ENCODE measurements around the gene RNF187.
A peak's percentile ranks its signal among the peaks of the same experiment; 100 is the strongest.

The RNF187 gene

GRCh38 chr1:228511546-228512445 lies 24.6 kb downstream of the RNF187 start:
- peak; percentile 53 for DNase-seq

DNA sequence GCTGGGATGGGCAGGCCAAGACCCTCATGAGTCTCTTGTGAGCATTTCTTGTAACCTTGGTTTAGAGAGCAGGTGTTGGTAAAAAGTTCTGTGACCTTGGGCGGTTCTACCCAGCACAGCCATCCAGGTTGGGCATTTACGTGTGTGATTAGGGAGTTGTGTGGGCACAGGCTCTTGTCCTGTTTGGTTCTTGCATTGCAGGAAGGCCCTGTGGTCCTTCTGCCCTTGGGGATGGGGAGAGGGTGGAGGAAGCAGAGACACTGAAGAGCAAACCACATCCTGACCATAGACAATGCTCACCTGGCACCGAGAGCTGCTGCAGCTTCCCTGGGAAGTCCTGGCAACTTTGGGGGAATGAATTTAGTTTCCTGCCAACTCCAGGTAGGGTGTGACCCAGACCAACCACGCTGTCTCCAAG lies 25.6 kb downstream of the RNF187 start:
- DNase-seq, result peak; percentile 35

DNA sequence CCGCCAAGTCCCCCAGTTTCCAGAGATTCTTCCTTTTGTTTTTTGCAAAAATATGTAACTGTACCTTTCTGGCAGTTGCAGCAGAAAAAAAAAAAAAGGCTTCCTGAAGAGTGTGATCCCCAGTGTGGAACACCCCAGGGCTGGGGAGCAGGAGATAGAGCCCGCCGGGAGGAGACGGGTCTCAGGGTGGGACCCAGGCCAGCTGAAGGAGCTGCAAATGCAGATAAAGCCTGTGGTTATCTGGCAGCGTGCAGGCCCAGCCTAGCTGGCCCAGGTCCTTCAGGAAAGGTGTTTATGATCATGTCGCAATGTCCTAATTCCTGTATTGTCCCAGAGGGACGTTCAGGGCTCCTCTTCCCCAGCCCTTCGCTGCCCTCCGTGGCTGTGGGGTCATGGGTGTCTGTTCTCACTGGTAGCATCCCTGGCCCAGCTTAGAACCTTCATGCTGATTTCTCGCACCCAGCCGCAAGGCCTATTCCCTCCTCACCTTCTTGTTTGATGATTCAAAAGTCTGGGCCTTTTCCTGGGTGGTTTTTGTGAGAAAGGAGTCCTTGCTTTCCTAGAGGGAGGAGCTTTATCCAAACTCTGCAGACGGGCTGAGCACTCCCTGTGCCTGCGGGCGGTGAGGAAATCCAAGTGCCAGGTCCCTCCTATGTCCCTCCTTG lies 26.2 kb downstream of the RNF187 start:
- DNase-seq, result peak; percentile 55

- peak; percentile 35 for DNase-seq
Observed at GRCh38 chr1:228514421-228514820, 27.2 kb downstream of the RNF187 start.

DNA sequence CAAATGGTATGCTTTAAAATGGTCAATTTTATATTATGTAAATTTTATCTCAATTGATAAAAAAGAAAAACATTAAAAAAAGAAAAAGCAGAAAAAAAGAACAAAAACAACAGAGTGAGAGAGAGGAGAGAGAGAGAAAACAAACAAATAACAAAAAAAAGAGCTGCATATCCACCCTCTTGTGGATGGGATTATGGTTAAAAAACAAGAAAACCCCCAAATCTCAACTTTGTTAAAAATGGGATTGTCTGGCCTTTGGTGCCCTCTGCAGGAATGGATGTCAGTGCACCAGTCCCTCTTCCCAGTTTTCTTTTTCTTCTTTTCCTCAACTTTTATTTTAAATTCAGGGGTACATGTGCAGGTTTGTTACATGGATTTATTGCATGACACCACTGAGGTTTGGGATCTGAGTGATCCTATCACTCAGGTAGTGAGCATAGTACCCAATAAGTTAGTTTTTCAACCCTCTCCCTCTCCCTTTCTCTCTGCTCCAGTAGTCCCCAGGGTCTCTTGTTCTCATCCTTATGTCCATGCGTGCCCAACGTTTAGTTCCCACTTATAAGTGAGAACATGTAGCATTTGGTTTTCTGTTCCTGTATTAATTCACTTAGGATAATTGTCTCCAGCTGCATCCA lies 28.1 kb downstream of the RNF187 start:
- DNase-seq, result peak; percentile 54

- DNase-seq, result no peak
Observed at GRCh38 chr1:228517655-228518054, 30.5 kb downstream of the RNF187 start.

GRCh38 chr1:228527596-228527995 lies 40.4 kb downstream of the RNF187 start:
- DNase-seq, result no peak

- DNase-seq, result no peak
Observed at GRCh38 chr1:228528612-228529011, 41.4 kb downstream of the RNF187 start.

DNA sequence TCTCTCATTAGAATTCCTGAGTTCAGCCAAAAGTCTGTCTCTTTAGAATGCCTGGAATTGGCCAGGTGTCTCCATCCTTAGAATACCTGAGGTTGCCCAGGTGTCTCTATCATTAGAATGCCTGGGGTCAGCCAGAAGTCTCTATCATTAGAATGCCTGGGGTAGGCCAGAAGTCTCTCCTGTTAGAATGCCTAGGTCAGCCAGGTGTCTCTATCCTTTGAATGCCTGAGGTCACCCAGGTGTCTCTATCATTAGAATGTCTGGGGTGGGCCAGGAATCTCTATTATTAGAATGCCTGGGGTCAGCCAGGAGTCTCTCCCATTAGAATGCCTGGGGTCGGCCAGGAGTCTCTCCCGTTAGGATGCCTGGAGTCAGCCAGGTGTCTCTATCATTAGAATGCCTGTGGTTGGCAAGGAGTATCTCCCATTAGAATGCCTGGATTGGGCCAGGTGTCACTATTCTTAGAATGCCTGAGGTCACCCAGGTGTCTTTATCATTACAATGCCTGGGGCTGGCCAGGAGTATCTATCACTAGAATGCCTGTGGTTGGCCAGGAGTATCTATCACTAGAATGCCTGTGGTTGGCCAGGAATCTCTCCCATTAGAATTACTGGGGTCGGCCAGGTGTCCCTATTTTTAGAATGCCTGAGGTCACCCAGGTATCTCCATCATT lies 43.0 kb downstream of the RNF187 start:
- DNase-seq, result no peak

- no peak for DNase-seq
Observed at GRCh38 chr1:228530951-228531731, 44.0 kb downstream of the RNF187 start.

GRCh38 chr1:228538831-228539230 lies 51.6 kb downstream of the RNF187 start:
- DNase-seq, result no peak

DNA sequence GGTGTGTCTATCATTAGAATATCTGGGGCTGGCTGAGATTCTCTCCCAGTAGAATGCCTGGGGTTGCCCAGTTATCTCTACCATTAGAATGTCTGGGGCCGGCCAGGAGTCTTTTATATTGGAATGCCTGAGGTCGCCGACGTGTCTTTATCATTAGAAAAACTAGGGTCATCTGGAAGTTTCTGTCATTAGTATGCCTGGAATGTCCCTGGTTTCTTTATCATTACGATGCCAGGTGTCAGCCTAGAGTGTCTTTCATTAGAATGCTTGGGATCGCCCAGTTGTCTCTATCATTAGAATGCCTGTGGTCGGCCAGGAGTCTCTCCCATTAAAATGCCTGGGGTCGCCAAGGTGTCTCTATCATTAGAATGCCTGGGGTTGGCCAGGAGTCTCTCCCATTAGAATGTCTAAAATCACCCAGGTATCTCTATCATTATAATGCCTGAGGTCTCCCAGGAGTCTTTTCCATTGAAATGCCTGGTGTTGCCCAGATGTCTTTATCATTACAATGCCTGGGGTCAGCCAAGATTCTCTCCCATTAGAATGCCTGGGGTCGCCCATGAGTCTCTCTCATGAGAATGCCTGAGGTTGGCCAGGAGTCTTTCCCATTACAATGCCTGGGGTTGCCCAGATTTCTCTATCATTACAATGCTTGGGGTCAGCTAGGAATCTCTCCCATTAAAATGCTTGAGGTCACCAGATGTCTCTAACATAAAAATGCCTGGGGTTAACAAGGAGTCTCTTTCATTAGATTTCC lies 53.2 kb downstream of the RNF187 start:
- no peak for DNase-seq

GRCh38 chr1:228541725-228542124 lies 54.5 kb downstream of the RNF187 start:
- DNase-seq, result no peak

- no peak for DNase-seq
Observed at GRCh38 chr1:228542376-228542775, 55.2 kb downstream of the RNF187 start.

DNA sequence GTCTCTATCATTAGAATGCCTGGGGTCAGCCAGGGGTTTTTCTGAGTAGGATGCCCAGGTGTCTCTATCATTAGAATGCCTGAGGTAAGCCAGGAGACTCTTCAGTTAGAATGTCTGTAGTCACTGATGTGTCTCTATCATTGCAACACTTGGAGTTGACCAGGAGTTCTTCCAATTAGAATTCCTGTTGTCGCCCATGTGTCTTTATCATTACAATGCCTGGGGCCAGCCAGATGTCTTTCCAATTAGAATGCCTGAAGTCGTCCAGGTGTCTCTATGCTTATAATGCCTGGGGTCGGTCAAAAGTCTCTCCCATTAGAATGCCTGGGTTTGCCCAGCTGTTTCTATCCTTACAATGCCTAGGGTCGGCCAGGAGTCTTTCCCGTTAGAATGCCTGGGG lies 55.8 kb downstream of the RNF187 start:
- no peak for DNase-seq

DNA sequence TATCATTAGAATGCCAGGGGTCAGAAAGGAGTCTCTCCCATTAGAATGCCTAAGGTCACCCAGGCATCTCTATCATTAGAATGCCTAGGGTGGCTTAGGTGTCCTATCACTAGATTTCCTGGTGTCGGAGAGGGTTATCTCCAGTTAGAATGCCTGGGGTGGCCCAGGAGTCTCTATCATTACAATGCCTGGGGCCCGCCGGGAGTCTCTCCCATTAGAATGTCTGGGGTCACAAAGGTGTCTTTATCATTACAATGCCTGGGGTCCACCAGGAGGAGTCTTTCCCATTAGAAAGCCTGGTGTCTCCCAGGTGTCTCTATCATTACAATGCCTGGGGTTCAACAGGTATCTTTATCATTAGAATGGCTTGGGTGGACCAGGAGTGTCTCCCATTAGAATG lies 56.2 kb downstream of the RNF187 start:
- no peak for DNase-seq

DNA sequence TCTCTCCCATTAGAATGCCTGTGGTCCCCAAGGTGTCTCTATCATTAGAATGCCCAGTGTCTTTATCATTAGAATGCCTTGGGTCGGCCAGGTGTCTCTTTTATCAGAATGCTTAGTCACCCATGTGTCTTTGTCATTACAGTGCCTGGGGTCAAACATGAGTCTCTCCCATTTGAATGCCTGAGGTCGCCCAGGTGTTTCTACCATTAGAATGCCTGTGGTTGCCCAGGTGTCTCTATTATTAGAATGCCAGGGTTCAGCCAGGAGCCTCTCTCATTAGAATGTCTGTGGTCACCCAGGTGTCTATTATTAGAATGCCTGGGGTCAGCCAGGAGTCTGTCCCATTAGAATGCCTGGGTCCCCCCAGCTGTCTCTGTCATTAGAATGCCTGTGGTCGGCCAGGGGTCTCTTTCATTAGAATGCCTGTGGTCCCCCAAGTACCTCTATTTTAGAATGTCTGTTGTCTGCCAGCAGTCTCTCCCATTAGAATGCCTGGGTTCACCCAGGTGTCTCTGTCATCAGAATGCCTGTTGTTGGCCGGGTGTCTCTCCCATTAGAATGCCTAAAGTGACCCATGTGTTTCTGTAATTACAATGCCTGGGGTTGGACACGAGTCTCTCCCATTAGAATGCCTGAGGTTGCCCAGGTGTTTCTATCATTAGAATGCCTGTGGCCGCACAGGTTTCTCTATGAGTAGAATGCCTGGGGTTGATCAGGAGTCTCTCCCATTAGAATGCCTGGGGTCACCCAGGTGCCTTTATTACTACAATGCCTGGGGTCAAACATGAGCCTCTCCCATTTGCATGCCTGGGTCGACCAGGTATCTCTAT lies 57.1 kb downstream of the RNF187 start:
- no peak for DNase-seq

DNA sequence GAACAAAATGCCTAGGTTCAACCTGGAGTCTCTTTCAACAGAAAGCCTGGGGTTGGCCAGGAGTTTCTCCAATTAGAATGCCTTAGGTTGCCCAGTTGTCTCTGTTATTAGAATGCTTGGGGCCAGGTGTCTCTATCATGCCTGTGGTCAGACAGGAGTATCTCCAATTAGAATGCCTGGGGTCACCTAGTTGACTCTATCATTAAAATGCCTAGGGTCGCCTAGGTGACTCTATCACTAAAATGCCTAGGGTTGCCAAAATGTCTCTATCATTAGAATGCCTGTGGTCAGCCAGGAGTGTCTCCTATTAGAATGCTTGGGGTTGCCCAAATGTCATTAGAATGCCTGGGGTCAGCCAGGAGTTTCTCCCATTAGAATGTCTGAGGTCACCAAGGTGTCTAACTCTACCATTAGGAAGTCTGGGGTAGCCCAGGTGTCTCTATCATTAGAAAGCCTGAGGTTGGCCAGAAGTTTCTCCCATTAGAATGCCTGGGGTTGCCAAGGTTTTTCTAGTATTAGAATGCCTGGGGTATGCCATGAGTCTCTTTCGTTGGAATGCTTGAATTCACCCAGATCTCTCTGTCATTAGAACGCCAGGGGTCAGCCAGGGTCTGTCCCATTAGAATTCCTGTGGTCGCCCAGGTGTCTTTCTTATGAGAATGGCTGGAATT lies 57.9 kb downstream of the RNF187 start:
- DNase-seq, result no peak

Data from activated CD8-positive, alpha-beta memory T cell treated with anti-CD3 and anti-CD28 coated beads for 24 hours (primary cell).